Measurements from ENCODE around the gene CACNA1C. TPM values are rescaled to one million over a fixed set of nuclear protein-coding genes. Genes with fewer than 3 reads are reported as not detected.

CACNA1C gene
- total RNA-seq, 2 donors from 2014 or later = 0.86 to 6.3 TPM

DNA sequence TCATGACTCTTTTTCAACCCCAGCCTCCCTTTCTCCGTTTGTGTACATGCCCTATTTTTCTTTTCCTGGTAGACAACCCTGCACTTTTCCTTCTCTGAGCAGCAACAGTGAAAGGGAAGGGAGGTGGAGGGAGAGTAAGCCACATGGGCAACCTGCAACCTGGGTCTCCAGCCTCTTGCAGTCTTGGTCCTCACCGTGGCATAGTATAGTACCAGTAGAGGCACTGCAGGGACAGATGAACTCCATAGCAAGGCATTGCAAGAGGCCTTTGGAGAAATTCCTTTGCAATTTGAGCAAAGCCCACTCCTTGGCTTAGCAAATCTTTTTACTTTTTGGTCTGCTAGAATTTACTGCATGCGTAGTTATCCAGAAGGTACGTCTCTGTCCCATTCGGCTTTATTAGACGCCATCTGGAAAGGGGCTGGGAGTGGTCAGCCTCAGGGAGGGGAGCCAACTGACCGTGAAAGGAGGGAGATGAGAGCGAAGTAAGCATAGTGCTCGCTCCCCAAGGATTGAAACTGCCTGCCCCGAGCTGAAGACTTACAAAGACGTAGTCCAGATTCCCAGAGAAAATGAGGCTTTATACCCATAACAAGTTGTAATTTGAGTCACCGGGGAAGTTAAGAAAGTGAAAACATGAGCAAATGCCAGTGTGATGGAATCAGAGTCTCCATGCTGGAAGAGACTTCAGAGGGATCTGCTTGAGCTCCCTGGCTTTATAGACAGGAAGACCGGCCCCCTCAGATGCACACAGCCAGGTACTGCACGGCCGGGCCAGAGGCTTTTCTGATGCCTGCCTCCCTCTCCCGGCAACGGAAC is 332.0 kb downstream of the CACNA1C start:
- 88 to 89% methylated on average over 12 to 17 of the region's 17 CpGs for WGBS, 2 experiments (ENCODE audit: insufficient coverage in 1 of 2, insufficient read length in 1 of 2)
- Histone ChIP-seq H3K27me3 (ENCODE audit: control insufficient read depth, insufficient read depth, low read length, poor library complexity, severe bottlenecking) (no peaks in the 10 kb centered on the region), H3K27ac (ENCODE audit: low read depth, low read length) (no peak overlapping the region), H3K9ac (ENCODE audit: extremely low read depth, low read length, poor library complexity, severe bottlenecking) (no peak overlapping the region), H3K4me3 (ENCODE audit: low read length) (no peak overlapping the region), H3K36me3 (ENCODE audit: control insufficient read depth, insufficient read depth, low read length) (no peaks in the 10 kb centered on the region), H3K9me3 (ENCODE audit: control insufficient read depth, low read length) (no peaks in the 10 kb centered on the region), H3K4me1 (ENCODE audit: control insufficient read depth, insufficient read depth, low read length) (peaks cover 9% of the 10 kb centered on the region)
- TF ChIP-seq, protein P1, sequence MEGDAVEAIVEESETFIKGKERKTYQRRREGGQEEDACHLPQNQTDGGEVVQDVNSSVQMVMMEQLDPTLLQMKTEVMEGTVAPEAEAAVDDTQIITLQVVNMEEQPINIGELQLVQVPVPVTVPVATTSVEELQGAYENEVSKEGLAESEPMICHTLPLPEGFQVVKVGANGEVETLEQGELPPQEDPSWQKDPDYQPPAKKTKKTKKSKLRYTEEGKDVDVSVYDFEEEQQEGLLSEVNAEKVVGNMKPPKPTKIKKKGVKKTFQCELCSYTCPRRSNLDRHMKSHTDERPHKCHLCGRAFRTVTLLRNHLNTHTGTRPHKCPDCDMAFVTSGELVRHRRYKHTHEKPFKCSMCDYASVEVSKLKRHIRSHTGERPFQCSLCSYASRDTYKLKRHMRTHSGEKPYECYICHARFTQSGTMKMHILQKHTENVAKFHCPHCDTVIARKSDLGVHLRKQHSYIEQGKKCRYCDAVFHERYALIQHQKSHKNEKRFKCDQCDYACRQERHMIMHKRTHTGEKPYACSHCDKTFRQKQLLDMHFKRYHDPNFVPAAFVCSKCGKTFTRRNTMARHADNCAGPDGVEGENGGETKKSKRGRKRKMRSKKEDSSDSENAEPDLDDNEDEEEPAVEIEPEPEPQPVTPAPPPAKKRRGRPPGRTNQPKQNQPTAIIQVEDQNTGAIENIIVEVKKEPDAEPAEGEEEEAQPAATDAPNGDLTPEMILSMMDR (conservative IDR thresholded peaks at IDR 0.05) = peak; percentile 64
- Mint-ChIP-seq H3K9me3 (no peaks in the 10 kb centered on the region), H3K27ac (no peak overlapping the region), H3K4me3 (no peak overlapping the region), H3K4me1 (peaks cover 30% of the 10 kb centered on the region), H3K36me3 (ENCODE audit: low read depth) (no peaks in the 10 kb centered on the region), H3K27me3 (ENCODE audit: insufficient read depth) (peaks cover 19% of the 10 kb centered on the region)
- DNase-seq = peak; percentile 71

DNA sequence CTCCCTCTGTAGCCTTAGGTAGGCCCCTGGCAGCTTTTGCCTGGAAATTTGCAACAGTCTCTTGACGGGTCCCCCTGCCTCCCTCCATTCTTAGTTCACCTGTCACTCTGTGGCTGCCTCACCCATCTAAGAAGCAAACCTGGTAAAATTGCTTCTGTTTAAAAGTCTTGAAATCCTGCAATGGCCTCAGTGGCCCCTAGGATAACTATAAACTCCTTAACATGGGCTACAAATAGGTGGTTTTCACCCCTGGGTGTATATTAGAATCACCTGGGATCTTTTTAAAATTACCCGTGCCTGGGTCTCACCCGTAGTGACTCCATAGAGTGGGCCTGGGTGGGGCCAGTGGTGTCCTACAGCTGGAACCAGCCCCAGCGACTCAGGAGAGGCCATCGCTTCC is 332.7 kb downstream of the CACNA1C start:
- no peaks in the 10 kb centered on the region for H3K36me3 Mint-ChIP-seq (ENCODE audit: low read depth)
- no peak overlapping the region for H3K27ac Mint-ChIP-seq

DNA sequence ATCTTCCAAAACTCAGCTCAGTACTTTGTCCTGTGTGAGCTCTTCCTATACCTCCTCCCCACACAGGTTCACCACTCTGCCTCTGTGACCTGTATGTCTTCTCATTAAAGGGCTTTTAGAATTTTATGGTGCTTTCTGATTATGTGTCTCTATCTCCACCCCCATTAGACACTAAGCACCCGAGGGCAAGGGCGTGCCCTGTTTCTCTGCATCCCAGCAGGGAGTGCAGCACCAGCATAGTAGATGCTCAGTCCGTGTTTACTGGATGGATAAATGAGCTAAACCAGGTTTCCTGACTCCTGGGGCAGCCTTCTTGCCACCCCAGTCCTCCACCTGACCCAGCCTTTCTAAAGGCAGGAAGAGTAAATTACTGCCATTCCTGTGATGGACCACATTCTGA is 333.8 kb downstream of the CACNA1C start:
- peaks cover 15% of the 10 kb centered on the region for H3K27me3 Mint-ChIP-seq (ENCODE audit: insufficient read depth)

More for the DNA sequence above, 332.7 kb downstream of the CACNA1C start:
- H3K9me3 ChIP-seq (ENCODE audit: control insufficient read depth, low read length) = no peaks in the 10 kb centered on the region
- peaks cover 9% of the 10 kb centered on the region for H3K4me1 ChIP-seq (ENCODE audit: control insufficient read depth, insufficient read depth, low read length)
- peak; percentile 39 for DNase-seq
- H3K9me3 Mint-ChIP-seq = no peaks in the 10 kb centered on the region
- no peak overlapping the region for H3K4me3 ChIP-seq (ENCODE audit: low read length)
- H3K27ac ChIP-seq (ENCODE audit: low read depth, low read length) = no peak overlapping the region
- TF ChIP-seq, protein P1 (conservative IDR thresholded peaks at IDR 0.05) = peak; percentile 52
- no peaks in the 10 kb centered on the region for H3K36me3 ChIP-seq (ENCODE audit: control insufficient read depth, insufficient read depth, low read length)
- H3K4me3 Mint-ChIP-seq = no peak overlapping the region
- H3K4me1 Mint-ChIP-seq = peaks cover 30% of the 10 kb centered on the region
- no peaks in the 10 kb centered on the region for H3K27me3 ChIP-seq (ENCODE audit: control insufficient read depth, insufficient read depth, low read length, poor library complexity, severe bottlenecking)
- WGBS, 2 experiments (ENCODE audit: insufficient coverage in 1 of 2, insufficient read length in 1 of 2) = 80 to 94% methylated on average over 1 to 5 of the region's 5 CpGs
- H3K9ac ChIP-seq (ENCODE audit: extremely low read depth, low read length, poor library complexity, severe bottlenecking) = no peak overlapping the region
- H3K27me3 Mint-ChIP-seq (ENCODE audit: insufficient read depth) = peaks cover 17% of the 10 kb centered on the region

More for the DNA sequence above, 333.8 kb downstream of the CACNA1C start:
- Mint-ChIP-seq H3K9me3 (no peaks in the 10 kb centered on the region), H3K27ac (no peak overlapping the region), H3K36me3 (ENCODE audit: low read depth) (no peaks in the 10 kb centered on the region), H3K4me3 (no peak overlapping the region), H3K4me1 (peaks cover 30% of the 10 kb centered on the region)
- Histone ChIP-seq H3K36me3 (ENCODE audit: control insufficient read depth, insufficient read depth, low read length) (no peaks in the 10 kb centered on the region), H3K9ac (ENCODE audit: extremely low read depth, low read length, poor library complexity, severe bottlenecking) (no peak overlapping the region), H3K27me3 (ENCODE audit: control insufficient read depth, insufficient read depth, low read length, poor library complexity, severe bottlenecking) (no peaks in the 10 kb centered on the region), H3K9me3 (ENCODE audit: control insufficient read depth, low read length) (no peaks in the 10 kb centered on the region), H3K27ac (ENCODE audit: low read depth, low read length) (no peak overlapping the region), H3K4me3 (ENCODE audit: low read length) (no peak overlapping the region), H3K4me1 (ENCODE audit: control insufficient read depth, insufficient read depth, low read length) (peaks cover 9% of the 10 kb centered on the region)
- WGBS, 2 experiments (ENCODE audit: insufficient coverage in 1 of 2, insufficient read length in 1 of 2) = 40 to 88% methylated on average over 1 to 3 of the region's 3 CpGs
- DNase-seq = peak; percentile 49
- TF ChIP-seq, protein P1 (conservative IDR thresholded peaks at IDR 0.05) = no peak

Data from endodermal cell (in vitro differentiated cells).